ENCODE measurements around the gene SORCS1. TPM values are rescaled to one million over a fixed set of nuclear protein-coding genes. Genes with fewer than 3 reads are reported as not detected.

SORCS1 gene
- total and polyA plus RNA-seq, 2 of the 8 experiments (the other 6 are each of a cell fraction or from before 2014, with no cell fraction given) = 4.1 to 4.6 TPM

DNA sequence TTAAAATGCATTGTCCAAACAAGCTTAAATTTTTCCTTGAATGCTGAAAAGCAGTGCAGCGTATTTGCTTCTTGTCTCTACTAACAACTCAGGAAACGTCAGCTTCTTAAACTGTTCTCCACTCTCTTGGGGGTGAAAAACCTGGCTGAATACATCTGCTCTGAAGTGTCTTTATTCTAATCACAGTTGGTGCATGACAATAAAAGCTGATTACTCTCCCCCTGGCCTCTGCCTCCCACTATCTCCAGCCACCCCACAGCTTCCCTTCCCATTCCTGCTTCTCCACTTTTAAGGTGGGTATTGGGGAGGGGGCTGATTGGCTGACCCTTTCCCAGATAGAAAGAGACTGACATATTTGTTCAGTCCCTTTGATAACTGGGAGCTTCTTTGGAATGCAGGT is 456.0 kb downstream of the SORCS1 start (continued):
- no peak for TF ChIP-seq CHD7 (IDR thresholded peaks at IDR 0.05; ENCODE audit: insufficient replicate concordance, low read length)
- no peak for TF ChIP-seq SP2 (IDR thresholded peaks at IDR 0.05; ENCODE audit: low read length)
- peak; percentile 93 for TF ChIP-seq POU5F1 (IDR thresholded peaks at IDR 0.05; ENCODE audit: low read depth, low read length)
